NCI-H748 (cell line): ENCODE results near the gene CNIH2.

Experiments used
- DNase-seq: peaks from one replicate; lab custom pipeline; 2025; ENCODE audit not compliant: unreplicated experiment; lab: John Stamatoyannopoulos, UW

CNIH2 gene

DNA sequence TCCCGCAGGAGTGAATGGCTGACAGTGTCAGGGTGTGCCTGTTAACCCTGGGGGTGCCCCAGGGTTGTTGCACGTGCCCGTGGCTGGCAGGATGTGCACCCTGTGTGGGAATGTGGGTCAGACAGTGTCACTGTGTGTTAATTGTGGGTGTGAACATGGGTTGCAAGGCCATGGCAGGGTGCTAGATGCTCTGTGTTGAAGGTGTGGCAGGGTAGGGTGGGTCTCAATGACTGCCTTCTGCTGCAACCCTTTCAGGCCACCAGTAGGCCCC, 50.0 kb downstream of the CNIH2 start:
- DNase-seq = no peak

DNA sequence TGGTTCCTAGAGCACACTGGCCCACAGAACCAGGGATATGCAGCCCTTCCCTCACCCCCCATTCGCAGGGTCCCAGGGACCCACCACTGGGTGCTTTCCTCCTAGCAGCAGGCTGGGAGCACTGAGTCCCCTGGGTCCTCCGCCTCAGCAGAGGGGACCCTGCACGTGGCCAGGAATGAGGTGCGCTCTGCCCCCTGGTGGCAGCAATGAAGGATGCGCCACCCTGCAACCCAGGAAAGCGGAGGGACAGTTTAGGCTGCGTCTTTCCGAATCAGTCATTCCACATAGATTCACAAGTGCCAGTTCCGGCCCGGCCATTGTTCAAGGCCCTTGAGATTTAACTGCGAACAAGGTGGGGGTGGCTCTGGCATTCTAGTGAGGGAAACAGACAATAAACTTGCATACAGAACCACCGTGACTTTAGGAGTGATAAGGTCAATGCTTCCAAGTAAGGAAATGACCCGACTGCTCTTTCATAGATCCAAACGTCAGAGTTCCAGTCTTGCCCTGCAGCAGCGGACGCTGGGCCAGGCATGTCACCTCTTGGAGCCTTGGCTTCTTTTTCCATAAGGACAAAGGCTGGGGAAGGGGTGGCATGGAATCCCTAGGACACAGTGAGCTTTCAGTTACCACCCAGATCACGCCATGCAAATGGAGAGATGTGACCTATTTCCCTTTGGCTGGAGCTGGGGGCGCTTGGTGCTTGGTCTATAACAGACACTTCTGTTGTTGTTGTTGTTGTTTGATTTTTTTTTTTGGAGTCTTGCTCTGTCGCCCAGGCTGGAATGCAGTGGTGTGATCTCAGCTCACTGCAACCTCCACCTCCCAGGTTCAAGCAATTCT, 50.5 kb downstream of the CNIH2 start:
- DNase-seq = peak; percentile 70

DNA sequence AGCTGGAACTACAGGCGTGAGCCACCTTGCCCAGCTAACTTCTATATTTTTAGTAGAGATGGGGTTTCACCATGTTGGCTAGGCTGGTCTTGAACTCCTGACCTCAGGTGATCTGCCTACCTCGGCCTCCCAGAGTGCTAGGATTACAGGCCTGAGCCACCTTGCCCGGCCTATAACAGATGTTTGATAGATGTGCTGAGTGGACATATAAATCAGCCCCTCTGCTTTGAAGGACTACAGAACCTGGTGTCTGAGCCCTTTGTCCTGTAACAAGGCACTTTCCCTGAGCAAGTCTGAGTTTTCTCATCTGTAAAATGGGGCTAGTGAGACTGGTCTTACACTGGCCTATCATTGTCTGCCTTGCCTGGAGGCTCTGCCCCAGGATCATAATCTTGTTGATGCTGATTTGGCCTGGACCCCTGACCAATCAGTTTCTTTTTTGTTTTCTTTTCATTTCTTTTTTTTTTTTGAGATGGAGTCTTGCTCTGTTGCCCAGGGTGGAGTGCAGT, 51.2 kb downstream of the CNIH2 start:
- no peak for DNase-seq

DNA sequence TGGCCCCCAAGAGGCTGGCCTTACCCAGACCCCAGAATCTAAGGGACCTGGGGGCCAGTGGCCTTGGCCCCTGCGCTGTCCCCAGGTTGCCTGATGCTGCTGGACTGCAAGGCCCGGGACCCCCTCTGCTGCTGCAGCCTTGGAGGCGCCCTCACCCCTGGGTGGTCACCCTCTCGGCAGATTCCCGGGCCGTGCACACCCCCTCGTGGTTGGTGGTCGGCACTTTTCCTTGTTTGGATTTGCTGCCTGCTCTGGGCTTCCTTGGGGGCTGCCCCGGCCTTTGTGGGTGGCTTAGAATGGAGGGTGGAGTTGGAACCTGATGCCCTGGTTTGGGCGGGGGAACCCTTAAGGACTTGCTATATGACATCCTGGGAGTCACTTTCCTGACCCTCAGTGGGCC, 53.0 kb downstream of the CNIH2 start:
- no peak for DNase-seq

DNA sequence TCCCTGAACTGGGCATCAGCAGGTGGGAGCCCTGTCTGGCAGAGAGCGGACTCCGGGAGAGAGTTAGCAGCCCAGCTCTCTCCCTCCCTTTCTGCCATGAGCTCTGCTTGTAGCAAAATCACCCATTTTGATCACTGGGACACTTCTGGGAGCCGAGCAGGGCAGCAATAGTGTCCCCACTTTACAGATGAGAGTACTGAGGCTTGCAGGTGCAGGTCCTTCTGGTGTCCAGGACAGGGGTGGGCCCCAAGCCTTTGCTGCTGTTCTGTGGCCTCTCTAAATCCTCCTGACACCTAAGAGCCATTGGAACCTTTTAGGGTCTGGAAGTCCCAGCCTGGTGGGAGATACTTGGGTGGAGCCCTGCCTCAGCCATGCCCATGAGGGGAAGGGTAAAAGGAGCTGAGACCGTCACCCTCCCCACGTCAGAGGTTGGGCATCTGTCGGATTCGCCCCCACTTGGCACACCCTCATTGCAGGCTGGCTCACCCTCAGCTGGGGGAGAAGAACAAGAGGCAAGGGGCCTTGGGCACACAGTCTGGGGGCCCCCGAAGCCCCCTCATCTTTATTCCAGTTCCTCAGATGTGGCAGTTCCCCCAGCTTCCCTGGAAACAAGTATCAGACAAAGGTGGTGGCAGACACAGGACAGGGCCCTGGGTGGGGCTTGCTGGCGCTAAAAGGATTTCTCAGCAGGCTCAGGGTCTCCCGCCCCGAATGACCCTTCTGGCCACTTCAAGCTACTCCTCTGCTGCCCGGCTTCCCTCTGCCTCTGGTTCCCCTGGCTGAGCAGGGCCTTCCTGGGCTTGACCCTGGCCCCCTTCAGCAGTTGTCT, 53.8 kb downstream of the CNIH2 start:
- no peak for DNase-seq

DNA sequence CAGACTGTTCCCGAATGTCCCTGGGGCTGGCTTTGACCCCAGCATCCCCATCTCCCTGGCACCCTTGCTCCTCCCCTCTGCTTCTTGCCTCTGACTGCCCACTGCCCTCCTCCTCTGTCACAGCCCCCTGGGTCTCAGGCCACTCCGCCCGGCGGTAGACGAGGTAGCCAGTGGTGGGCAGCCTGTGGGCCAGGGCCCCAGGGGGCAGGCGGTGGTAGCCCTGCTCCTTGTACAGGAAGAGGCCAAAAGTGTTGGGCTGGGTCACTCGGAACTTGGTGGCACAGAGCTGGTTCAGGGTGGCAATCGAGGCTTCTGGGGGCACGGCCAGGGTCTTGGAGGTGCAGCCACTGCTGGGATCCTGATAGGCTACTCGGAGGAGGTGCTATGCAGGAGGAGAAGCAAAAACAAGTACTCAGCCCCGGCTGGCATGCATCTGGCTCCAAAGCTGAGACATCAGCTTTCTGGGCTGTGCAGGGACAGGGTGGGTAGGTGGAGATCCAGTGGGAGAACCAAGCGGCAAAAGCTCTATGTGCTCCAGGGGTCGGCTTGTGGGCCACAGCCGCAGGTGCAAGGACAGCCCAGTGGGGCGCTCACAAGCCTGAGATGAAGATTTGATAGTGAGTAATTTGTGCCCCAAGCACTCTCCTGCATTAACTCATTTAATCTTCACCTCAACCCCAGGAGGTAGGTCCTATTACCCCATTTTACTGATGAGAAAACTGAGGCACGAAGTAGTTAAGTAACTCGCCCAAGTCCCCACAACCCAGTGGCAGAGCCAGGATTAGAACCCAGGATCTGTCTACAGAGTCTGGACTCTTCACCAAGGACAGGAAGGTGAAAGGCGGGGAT, 54.6 kb downstream of the CNIH2 start:
- no peak for DNase-seq

DNA sequence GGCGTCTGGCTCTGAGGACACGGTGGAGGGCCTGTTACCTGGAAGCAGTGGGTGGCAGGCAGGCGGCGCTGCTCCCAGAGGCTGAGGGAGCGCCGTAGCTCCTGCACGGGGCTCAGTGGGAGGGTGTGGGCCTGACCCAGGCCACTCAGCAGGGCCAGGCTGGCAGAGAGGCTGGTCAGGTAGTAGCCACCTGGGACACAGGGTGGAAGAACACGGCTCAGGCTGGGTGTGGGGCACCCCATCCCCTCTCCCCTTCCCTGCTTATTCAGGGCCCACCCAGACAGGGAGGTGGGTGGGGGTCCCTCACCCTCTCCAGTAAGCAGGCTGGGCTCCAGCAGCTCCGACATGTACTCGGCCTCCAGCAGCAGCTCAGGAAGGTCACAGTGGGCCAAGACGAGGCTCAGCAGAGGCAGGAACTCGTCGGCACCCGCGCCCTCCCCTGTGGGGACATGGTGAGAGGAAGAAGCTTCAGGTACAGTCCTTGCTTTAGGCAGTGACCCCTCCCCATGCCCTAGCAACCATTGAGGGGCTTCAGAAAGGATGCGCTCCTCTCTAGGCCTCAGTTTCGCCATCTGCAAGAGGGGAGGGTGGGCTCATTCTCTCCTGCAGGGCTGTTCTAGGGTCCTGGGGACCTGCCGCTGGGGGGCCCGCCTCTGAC, 55.4 kb downstream of the CNIH2 start:
- no peak for DNase-seq
